H9 (cell line): Measurements from ENCODE around the gene VASH2. TPM values are rescaled to one million over a fixed set of nuclear protein-coding genes. Genes with fewer than 3 reads are reported as not detected.

Experiments used
- DNase-seq: peaks from one replicate; pipeline ENCODE4 v3.0.0-alpha.2; 2017
- H2AFZ ChIP-seq: one replicate; pipeline ENCODE4 v1.6.1; 2013; ENCODE audit warnings: mild to moderate bottlenecking, low read length, control low read depth, moderate library complexity
- H2AK5ac ChIP-seq: 2 replicates; pipeline ENCODE4 v1.6.1; 2013; ENCODE audit warnings: low read length, control low read depth, mixed read lengths; ENCODE audit not compliant: insufficient read length
- H2BK120ac ChIP-seq: one replicate; pipeline ENCODE4 v1.6.1; 2013; ENCODE audit warnings: low read depth, mild to moderate bottlenecking, low read length, control low read depth, inconsistent platforms; ENCODE audit not compliant: poor library complexity, severe bottlenecking
- H2BK12ac ChIP-seq: 2 replicates; pipeline ENCODE4 v1.6.1; 2013; ENCODE audit warnings: low read length, control low read depth, mixed read lengths, low read depth; ENCODE audit not compliant: insufficient read length
- H2BK15ac ChIP-seq: 2 replicates; pipeline ENCODE4 v1.6.1; 2013; ENCODE audit warnings: low read depth, low read length, control low read depth
- H2BK20ac ChIP-seq: one replicate; pipeline ENCODE4 v1.6.1; 2013; ENCODE audit warnings: low read depth, mild to moderate bottlenecking, low read length, control low read depth, inconsistent platforms; ENCODE audit not compliant: poor library complexity, severe bottlenecking
- H2BK5ac ChIP-seq: 2 replicates; pipeline ENCODE4 v1.6.1; 2013; ENCODE audit warnings: low read length, control low read depth, mixed read lengths; ENCODE audit not compliant: insufficient read length
- H3K14ac ChIP-seq: 2 replicates; pipeline ENCODE4 v1.6.1; 2013; ENCODE audit warnings: low read length, control low read depth; ENCODE audit not compliant: insufficient read depth
- H3K18ac ChIP-seq: 2 replicates; pipeline ENCODE4 v1.6.1; 2013; ENCODE audit warnings: low read depth, mild to moderate bottlenecking, mixed read lengths, low read length, control low read depth; ENCODE audit not compliant: insufficient read length
- H3K23ac ChIP-seq: 2 replicates; pipeline ENCODE4 v1.6.1; 2013; ENCODE audit warnings: low read length, control low read depth, mixed read lengths, low read depth; ENCODE audit not compliant: insufficient read length
- H3K23me2 ChIP-seq: 2 replicates; pipeline ENCODE4 v1.6.1; 2013; ENCODE audit warnings: low read depth, mild to moderate bottlenecking, mixed read lengths, low read length, control low read depth; ENCODE audit not compliant: insufficient read length, poor library complexity, severe bottlenecking
- H3K27ac ChIP-seq: 2 replicates; pipeline ENCODE4 v1.5.1; 2013; ENCODE audit warnings: low read length, control low read depth, mixed read lengths, low read depth; ENCODE audit not compliant: insufficient read length
- H3K27me3 ChIP-seq: 2 replicates; pipeline ENCODE4 v1.6.1; 2013; ENCODE audit warnings: low read length, control low read depth, inconsistent platforms; ENCODE audit not compliant: insufficient read depth
- H3K4ac ChIP-seq: 2 replicates; pipeline ENCODE4 v1.6.1; 2013; ENCODE audit warnings: low read depth, mild to moderate bottlenecking, control low read depth, inconsistent platforms, low read length, moderate library complexity
- H3K4me1 ChIP-seq: 2 replicates; pipeline ENCODE4 v1.6.1; 2013; ENCODE audit warnings: low read length, control low read depth, inconsistent platforms; ENCODE audit not compliant: insufficient read depth
- H3K4me2 ChIP-seq: 2 replicates; pipeline ENCODE4 v1.6.1; 2013; ENCODE audit warnings: low read length, control low read depth, mixed read lengths; ENCODE audit not compliant: insufficient read length, insufficient read depth
- H3K56ac ChIP-seq: 2 replicates; pipeline ENCODE4 v1.6.1; 2013; ENCODE audit warnings: low read depth, mild to moderate bottlenecking, mixed read lengths, low read length, control low read depth; ENCODE audit not compliant: insufficient read length
- H3K79me1 ChIP-seq: 2 replicates; pipeline ENCODE4 v1.6.1; 2013; ENCODE audit warnings: low read depth, mild to moderate bottlenecking, moderate library complexity, low read length, control low read depth, inconsistent platforms; ENCODE audit not compliant: insufficient read depth, poor library complexity, severe bottlenecking
- H3K79me2 ChIP-seq: 2 replicates; pipeline ENCODE4 v1.6.1; 2013; ENCODE audit warnings: low read length, control low read depth, inconsistent platforms; ENCODE audit not compliant: insufficient read depth
- H3K9ac ChIP-seq: 2 replicates; pipeline ENCODE4 v1.6.1; 2013; ENCODE audit warnings: low read length, control low read depth, mixed read lengths; ENCODE audit not compliant: insufficient read length; ENCODE audit errors: extremely low read depth
- H3K9me3 ChIP-seq: one replicate; pipeline ENCODE4 v1.6.1; 2013; ENCODE audit warnings: low read depth, low read length, inconsistent platforms; ENCODE audit not compliant: control insufficient read depth
- H3T11ph ChIP-seq: one replicate; pipeline ENCODE4 v1.6.1; 2013; ENCODE audit warnings: mild to moderate bottlenecking, low read length, control low read depth, inconsistent platforms
- H4K20me1 ChIP-seq: one replicate; pipeline ENCODE4 v1.6.1; 2013; ENCODE audit not compliant: control insufficient read depth, insufficient read length, insufficient read depth
- H4K5ac ChIP-seq: 2 replicates; pipeline ENCODE4 v1.6.1; 2013; ENCODE audit warnings: low read depth, mild to moderate bottlenecking, mixed read lengths, low read length, control low read depth; ENCODE audit not compliant: insufficient read length
- H4K8ac ChIP-seq: replicated peaks from 2 replicates; pipeline ENCODE4 v1.6.1; 2013; ENCODE audit warnings: low read length, control low read depth, mixed read lengths, low read depth; ENCODE audit not compliant: insufficient read length
- H4K91ac ChIP-seq: 2 replicates; pipeline ENCODE4 v1.6.1; 2013; ENCODE audit warnings: low read depth, mild to moderate bottlenecking, moderate library complexity, mixed read lengths, low read length, control low read depth; ENCODE audit not compliant: insufficient read length
- H3K27ac Mint-ChIP-seq, 3 experiments: 2 replicates in 2 of 3; 3 replicates in 1 of 3; pipeline ENCODE4 v1.8.0; 2020 to 2021; ENCODE audit warnings: mixed read lengths in 3 of 3, mild to moderate bottlenecking in 1 of 3, moderate library complexity in 1 of 3
- H3K27me3 Mint-ChIP-seq: 2 replicates; pipeline ENCODE4 v1.8.0; 2021; ENCODE audit warnings: low read depth, mild to moderate bottlenecking, moderate library complexity, mixed read lengths
- H3K36me3 Mint-ChIP-seq, 3 experiments: 2 replicates in 2 of 3; 3 replicates in 1 of 3; pipeline ENCODE4 v1.8.0; 2020 to 2021; ENCODE audit warnings: low read depth in 3 of 3, mixed read lengths in 3 of 3; ENCODE audit not compliant: insufficient read depth in 1 of 3
- H3K4me1 Mint-ChIP-seq, 2 experiments: 2 replicates each; pipeline ENCODE4 v1.8.0; 2020; ENCODE audit warnings: mixed read lengths in 2 of 2
- H3K4me3 Mint-ChIP-seq, 2 experiments: 2 replicates in 1 of 2; 3 replicates in 1 of 2; pipeline ENCODE4 v1.8.0; 2020 to 2021; ENCODE audit warnings: mild to moderate bottlenecking in 2 of 2, mixed read lengths in 2 of 2, moderate library complexity in 1 of 2
- H3K9me3 Mint-ChIP-seq, 2 experiments: 2 replicates in 1 of 2; 3 replicates in 1 of 2; pipeline ENCODE4 v1.8.0; 2020; ENCODE audit warnings: mild to moderate bottlenecking in 2 of 2, mixed read lengths in 2 of 2, moderate library complexity in 1 of 2
- WGBS: extraction: QIAGEN DNeasy Blood & Tissue Kit; methylation state at CpG from one replicate; pipeline ENCODE4 v1.1.7; 2013; ENCODE audit warnings: missing lambda C conversion rate, low lambda C conversion rate, mixed read lengths; ENCODE audit not compliant: insufficient read length; ENCODE audit errors: extremely low coverage; 5-methylcytosine and 5-hydroxymethylcytosine counted together
- total RNA-seq: library from RNA; stranded (reverse); gene quantifications from 2 replicates; pipeline ENCODE4 v1.2.1, GENCODE V29; 2021
- TF ChIP-seq, protein P1 (sequence below): fragments of 200-600 bp; sonication (generic); conservative IDR thresholded peaks from 3 replicates; pipeline ENCODE4 v1.8.0; 2021; ENCODE audit warnings: antibody characterized with exemption, mild to moderate bottlenecking

Gene VASH2
- total RNA-seq, 1 experiment from 2014 or later, result 76.1 TPM

DNA sequence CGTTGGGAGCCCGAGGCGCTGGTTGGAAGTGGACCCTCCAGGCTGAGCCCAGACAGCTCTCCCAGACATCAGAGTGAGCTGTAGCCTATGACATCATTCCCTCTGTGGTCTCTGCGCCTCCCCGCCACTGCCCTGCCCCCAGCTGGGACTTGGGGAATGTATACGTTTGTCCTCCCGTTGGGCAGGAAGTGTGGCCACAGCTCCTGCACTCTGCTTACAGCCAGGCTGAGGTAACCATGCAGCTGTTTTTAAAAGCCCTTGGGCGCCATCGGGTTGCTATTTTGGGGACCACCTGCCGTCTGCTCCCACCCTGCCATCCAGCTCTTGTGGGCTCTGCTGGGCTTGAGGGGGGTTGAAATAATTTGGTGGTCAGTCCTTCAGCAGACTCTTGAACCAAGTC is 7.8 kb downstream of the VASH2 start:
- no CpG with 5 or more reads among the region's 10 CpGs for WGBS
- H4K91ac ChIP-seq, result no peak overlapping the region
- H3K9me3 Mint-ChIP-seq, result no peaks in the 10 kb centered on the region
- no peak overlapping the region for H2BK15ac ChIP-seq
- no peak overlapping the region for H3K14ac ChIP-seq
- H3K4me2 ChIP-seq, result no peak overlapping the region
- H3K4me3 Mint-ChIP-seq, result no peak overlapping the region
- no peak overlapping the region for H2BK20ac ChIP-seq
- H3K23me2 ChIP-seq, result no peaks in the 10 kb centered on the region
- H3K23ac ChIP-seq, result no peak overlapping the region
- no peak overlapping the region for H2AFZ ChIP-seq
- H2BK120ac ChIP-seq, result no peak overlapping the region
- H3K36me3 Mint-ChIP-seq, result peaks cover 79 to 96% (median 82%) of the 10 kb centered on the region in 3 experiments
- peaks cover 1% of the 10 kb centered on the region for H3K79me1 ChIP-seq
- H2BK12ac ChIP-seq, result no peak overlapping the region
- no peak overlapping the region for H4K8ac ChIP-seq
- H3K4me1 ChIP-seq, result peaks cover 3% of the 10 kb centered on the region; the same call in 1 of the 2 replicates
- H3T11ph ChIP-seq, result no peak overlapping the region
- H3K27ac ChIP-seq, result no peak overlapping the region
- H2AK5ac ChIP-seq, result no peak overlapping the region
- no peaks in the 10 kb centered on the region for H3K9me3 ChIP-seq
- H4K5ac ChIP-seq, result no peak overlapping the region
- H4K20me1 ChIP-seq, result peaks cover 2% of the 10 kb centered on the region
- peaks cover 2% of the 10 kb centered on the region; the same call in 1 of the 2 replicates for H3K79me2 ChIP-seq
- TF ChIP-seq, protein P1, sequence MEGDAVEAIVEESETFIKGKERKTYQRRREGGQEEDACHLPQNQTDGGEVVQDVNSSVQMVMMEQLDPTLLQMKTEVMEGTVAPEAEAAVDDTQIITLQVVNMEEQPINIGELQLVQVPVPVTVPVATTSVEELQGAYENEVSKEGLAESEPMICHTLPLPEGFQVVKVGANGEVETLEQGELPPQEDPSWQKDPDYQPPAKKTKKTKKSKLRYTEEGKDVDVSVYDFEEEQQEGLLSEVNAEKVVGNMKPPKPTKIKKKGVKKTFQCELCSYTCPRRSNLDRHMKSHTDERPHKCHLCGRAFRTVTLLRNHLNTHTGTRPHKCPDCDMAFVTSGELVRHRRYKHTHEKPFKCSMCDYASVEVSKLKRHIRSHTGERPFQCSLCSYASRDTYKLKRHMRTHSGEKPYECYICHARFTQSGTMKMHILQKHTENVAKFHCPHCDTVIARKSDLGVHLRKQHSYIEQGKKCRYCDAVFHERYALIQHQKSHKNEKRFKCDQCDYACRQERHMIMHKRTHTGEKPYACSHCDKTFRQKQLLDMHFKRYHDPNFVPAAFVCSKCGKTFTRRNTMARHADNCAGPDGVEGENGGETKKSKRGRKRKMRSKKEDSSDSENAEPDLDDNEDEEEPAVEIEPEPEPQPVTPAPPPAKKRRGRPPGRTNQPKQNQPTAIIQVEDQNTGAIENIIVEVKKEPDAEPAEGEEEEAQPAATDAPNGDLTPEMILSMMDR, result no peak
- no peak overlapping the region for H2BK5ac ChIP-seq
- peak overlapping the region in 1 of 3 experiments; percentile 54; a peak in 2 of 7 replicates for H3K27ac Mint-ChIP-seq
- no peak overlapping the region for H3K18ac ChIP-seq
- DNase-seq, result no peak
- H3K27me3 Mint-ChIP-seq, result no peaks in the 10 kb centered on the region
- peaks cover 31 to 40% of the 10 kb centered on the region in 2 experiments for H3K4me1 Mint-ChIP-seq
- no peak overlapping the region for H3K9ac ChIP-seq
- H3K56ac ChIP-seq, result no peak overlapping the region
- no peaks in the 10 kb centered on the region for H3K27me3 ChIP-seq
- no peak overlapping the region for H3K4ac ChIP-seq
